ENCODE data around the gene MTHFR. TPM values are rescaled to one million over a fixed set of nuclear protein-coding genes. Genes with fewer than 3 reads are reported as not detected.

Gene MTHFR
- total RNA-seq, 1 experiment from 2014 or later = 22.6 TPM

DNA sequence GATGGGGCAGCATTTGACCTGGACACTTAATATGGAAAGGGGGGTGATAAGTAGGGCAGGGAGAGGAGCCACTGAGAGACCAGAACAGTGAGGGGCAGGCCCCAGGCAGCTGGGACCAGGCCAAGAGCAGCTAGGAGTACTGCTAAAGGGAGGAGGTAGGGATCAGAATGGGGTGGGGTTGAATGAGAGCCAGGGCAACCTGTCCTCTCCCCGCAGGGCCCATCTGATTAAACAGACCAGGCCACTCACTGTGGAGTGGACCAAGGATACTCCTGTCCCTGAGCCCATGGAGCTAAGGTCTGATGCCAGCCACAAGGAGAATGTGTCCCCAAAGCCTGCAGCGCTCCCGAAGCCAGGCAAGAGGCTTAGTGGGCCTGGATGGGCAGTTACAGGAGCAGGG lies 41.6 kb downstream of the MTHFR start:
- DNase-seq (ENCODE audit: low spot score) = no peak
- no peak for ATAC-seq
- Mint-ChIP-seq H3K27me3 (ENCODE audit: low read depth) (peaks cover 44% of the 10 kb centered on the region), H3K27ac (no peak overlapping the region), H3K4me3 (no peak overlapping the region), H3K9me3 (no peaks in the 10 kb centered on the region), H3K4me1 (peaks cover 10% of the 10 kb centered on the region), H3K36me3 (no peaks in the 10 kb centered on the region)
- ChIA-PET CTCF (interaction anchor here (7.1 kb wide), 1 partner anchor 20 kb away, joined by 41 read pairs; no protein-coding TSS in a partner anchor), POLR2A (no interaction called here)
- TF ChIP-seq KAT7 (CRISPR knock-in tag; IDR thresholded peaks at IDR 0.05; ENCODE audit: borderline replicate concordance) (no peak), FOXJ3 (CRISPR knock-in tag; IDR thresholded peaks at IDR 0.05; ENCODE audit: borderline replicate concordance) (no peak), IRF2 (CRISPR knock-in tag; IDR thresholded peaks at IDR 0.05; ENCODE audit: borderline replicate concordance, low read depth) (no peak), FOXK1 (CRISPR knock-in tag; IDR thresholded peaks at IDR 0.05) (no peak), TCF7 (CRISPR knock-in tag; IDR thresholded peaks at IDR 0.05; ENCODE audit: low read depth) (no peak), ZNF396 (CRISPR knock-in tag; IDR thresholded peaks at IDR 0.05; ENCODE audit: borderline replicate concordance) (no peak), ZNF317 (CRISPR knock-in tag; IDR thresholded peaks at IDR 0.05; ENCODE audit: borderline replicate concordance, low read depth) (no peak), MXD4 (CRISPR knock-in tag; IDR thresholded peaks at IDR 0.05; ENCODE audit: borderline replicate concordance) (no peak), PRRX2 (CRISPR knock-in tag; IDR thresholded peaks at IDR 0.05) (no peak), FOXP1 (CRISPR knock-in tag; IDR thresholded peaks at IDR 0.05; ENCODE audit: borderline replicate concordance) (no peak)
- TF ChIP-seq, protein P1, sequence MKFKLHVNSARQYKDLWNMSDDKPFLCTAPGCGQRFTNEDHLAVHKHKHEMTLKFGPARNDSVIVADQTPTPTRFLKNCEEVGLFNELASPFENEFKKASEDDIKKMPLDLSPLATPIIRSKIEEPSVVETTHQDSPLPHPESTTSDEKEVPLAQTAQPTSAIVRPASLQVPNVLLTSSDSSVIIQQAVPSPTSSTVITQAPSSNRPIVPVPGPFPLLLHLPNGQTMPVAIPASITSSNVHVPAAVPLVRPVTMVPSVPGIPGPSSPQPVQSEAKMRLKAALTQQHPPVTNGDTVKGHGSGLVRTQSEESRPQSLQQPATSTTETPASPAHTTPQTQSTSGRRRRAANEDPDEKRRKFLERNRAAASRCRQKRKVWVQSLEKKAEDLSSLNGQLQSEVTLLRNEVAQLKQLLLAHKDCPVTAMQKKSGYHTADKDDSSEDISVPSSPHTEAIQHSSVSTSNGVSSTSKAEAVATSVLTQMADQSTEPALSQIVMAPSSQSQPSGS (CRISPR knock-in tag; IDR thresholded peaks at IDR 0.05; ENCODE audit: borderline replicate concordance, low read depth) = no peak
- TF ChIP-seq, protein P2, sequence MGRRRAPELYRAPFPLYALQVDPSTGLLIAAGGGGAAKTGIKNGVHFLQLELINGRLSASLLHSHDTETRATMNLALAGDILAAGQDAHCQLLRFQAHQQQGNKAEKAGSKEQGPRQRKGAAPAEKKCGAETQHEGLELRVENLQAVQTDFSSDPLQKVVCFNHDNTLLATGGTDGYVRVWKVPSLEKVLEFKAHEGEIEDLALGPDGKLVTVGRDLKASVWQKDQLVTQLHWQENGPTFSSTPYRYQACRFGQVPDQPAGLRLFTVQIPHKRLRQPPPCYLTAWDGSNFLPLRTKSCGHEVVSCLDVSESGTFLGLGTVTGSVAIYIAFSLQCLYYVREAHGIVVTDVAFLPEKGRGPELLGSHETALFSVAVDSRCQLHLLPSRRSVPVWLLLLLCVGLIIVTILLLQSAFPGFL (CRISPR knock-in tag; IDR thresholded peaks at IDR 0.05; ENCODE audit: borderline replicate concordance) = no peak
- TF ChIP-seq, protein P3, sequence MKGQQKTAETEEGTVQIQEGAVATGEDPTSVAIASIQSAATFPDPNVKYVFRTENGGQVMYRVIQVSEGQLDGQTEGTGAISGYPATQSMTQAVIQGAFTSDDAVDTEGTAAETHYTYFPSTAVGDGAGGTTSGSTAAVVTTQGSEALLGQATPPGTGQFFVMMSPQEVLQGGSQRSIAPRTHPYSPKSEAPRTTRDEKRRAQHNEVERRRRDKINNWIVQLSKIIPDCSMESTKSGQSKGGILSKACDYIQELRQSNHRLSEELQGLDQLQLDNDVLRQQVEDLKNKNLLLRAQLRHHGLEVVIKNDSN (CRISPR knock-in tag; IDR thresholded peaks at IDR 0.05) = no peak

DNA sequence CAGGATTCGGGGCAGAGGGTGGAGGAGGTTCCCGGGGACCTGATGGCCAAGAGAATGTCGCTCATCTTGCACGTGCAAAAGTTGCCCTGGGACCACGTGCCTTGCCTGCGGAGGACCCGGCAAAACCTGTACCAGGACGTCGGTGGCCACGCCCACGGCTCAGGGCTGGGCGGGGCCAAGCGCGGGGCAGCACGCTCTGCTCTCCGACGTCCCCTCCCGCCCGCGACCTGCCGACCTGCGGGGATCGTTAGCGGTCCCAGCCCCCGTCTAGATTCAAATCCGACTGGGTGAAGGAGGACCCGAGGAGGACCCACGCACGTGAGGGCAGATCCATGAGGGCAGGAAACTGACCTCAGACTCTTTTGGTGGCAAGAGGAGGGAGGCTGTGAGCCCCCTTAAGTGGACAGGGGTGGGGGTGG lies 43.8 kb downstream of the MTHFR start, which contains the start of gene C1orf167:
TSS of gene C1orf167 (plus strand) at position 206 of the 419 bp plus-strand sequence. CDS start 2,208 bp downstream, outside the sequence.
- POLR2A ChIA-PET = interaction anchor here (0.9 kb wide), 1 partner anchor 98 kb away, joined by 3 read pairs; the partner anchor contains the start of gene FBXO6
- CTCF ChIA-PET = interaction anchor here (1.0 to 7.1 kb wide), 2 partner anchors 23 to 42 kb away, joined by 3 to 41 read pairs; no protein-coding TSS in a partner anchor
- DNase-seq (ENCODE audit: low spot score) = peak; percentile 73
- TF ChIP-seq, protein P4, sequence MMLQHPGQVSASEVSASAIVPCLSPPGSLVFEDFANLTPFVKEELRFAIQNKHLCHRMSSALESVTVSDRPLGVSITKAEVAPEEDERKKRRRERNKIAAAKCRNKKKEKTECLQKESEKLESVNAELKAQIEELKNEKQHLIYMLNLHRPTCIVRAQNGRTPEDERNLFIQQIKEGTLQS (CRISPR knock-in tag; conservative IDR thresholded peaks at IDR 0.05) = no peak
- TF ChIP-seq, protein P2 (CRISPR knock-in tag; IDR thresholded peaks at IDR 0.05; ENCODE audit: borderline replicate concordance) = no peak
- TF ChIP-seq, protein P5, sequence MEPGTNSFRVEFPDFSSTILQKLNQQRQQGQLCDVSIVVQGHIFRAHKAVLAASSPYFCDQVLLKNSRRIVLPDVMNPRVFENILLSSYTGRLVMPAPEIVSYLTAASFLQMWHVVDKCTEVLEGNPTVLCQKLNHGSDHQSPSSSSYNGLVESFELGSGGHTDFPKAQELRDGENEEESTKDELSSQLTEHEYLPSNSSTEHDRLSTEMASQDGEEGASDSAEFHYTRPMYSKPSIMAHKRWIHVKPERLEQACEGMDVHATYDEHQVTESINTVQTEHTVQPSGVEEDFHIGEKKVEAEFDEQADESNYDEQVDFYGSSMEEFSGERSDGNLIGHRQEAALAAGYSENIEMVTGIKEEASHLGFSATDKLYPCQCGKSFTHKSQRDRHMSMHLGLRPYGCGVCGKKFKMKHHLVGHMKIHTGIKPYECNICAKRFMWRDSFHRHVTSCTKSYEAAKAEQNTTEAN (CRISPR knock-in tag; IDR thresholded peaks at IDR 0.05) = peak; percentile 68; the same call in 1 of the 2 replicates
- TF ChIP-seq, protein P6, sequence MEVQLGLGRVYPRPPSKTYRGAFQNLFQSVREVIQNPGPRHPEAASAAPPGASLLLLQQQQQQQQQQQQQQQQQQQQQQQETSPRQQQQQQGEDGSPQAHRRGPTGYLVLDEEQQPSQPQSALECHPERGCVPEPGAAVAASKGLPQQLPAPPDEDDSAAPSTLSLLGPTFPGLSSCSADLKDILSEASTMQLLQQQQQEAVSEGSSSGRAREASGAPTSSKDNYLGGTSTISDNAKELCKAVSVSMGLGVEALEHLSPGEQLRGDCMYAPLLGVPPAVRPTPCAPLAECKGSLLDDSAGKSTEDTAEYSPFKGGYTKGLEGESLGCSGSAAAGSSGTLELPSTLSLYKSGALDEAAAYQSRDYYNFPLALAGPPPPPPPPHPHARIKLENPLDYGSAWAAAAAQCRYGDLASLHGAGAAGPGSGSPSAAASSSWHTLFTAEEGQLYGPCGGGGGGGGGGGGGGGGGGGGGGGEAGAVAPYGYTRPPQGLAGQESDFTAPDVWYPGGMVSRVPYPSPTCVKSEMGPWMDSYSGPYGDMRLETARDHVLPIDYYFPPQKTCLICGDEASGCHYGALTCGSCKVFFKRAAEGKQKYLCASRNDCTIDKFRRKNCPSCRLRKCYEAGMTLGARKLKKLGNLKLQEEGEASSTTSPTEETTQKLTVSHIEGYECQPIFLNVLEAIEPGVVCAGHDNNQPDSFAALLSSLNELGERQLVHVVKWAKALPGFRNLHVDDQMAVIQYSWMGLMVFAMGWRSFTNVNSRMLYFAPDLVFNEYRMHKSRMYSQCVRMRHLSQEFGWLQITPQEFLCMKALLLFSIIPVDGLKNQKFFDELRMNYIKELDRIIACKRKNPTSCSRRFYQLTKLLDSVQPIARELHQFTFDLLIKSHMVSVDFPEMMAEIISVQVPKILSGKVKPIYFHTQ (CRISPR knock-in tag; IDR thresholded peaks at IDR 0.05) = no peak
- TF ChIP-seq, protein P7, sequence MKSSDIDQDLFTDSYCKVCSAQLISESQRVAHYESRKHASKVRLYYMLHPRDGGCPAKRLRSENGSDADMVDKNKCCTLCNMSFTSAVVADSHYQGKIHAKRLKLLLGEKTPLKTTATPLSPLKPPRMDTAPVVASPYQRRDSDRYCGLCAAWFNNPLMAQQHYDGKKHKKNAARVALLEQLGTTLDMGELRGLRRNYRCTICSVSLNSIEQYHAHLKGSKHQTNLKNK (CRISPR knock-in tag; IDR thresholded peaks at IDR 0.05) = no peak
- TF ChIP-seq CBFB (CRISPR knock-in tag; IDR thresholded peaks at IDR 0.05; ENCODE audit: low read depth) (no peak), TCF7 (CRISPR knock-in tag; IDR thresholded peaks at IDR 0.05; ENCODE audit: low read depth) (peak; percentile 83; the same call in 1 of the 2 replicates), CREB1 (CRISPR knock-in tag; IDR thresholded peaks at IDR 0.05) (peak; percentile 91)
- TF ChIP-seq, protein P8, sequence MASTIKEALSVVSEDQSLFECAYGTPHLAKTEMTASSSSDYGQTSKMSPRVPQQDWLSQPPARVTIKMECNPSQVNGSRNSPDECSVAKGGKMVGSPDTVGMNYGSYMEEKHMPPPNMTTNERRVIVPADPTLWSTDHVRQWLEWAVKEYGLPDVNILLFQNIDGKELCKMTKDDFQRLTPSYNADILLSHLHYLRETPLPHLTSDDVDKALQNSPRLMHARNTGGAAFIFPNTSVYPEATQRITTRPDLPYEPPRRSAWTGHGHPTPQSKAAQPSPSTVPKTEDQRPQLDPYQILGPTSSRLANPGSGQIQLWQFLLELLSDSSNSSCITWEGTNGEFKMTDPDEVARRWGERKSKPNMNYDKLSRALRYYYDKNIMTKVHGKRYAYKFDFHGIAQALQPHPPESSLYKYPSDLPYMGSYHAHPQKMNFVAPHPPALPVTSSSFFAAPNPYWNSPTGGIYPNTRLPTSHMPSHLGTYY (CRISPR knock-in tag; IDR thresholded peaks at IDR 0.05) = no peak
- TF ChIP-seq, protein P9, sequence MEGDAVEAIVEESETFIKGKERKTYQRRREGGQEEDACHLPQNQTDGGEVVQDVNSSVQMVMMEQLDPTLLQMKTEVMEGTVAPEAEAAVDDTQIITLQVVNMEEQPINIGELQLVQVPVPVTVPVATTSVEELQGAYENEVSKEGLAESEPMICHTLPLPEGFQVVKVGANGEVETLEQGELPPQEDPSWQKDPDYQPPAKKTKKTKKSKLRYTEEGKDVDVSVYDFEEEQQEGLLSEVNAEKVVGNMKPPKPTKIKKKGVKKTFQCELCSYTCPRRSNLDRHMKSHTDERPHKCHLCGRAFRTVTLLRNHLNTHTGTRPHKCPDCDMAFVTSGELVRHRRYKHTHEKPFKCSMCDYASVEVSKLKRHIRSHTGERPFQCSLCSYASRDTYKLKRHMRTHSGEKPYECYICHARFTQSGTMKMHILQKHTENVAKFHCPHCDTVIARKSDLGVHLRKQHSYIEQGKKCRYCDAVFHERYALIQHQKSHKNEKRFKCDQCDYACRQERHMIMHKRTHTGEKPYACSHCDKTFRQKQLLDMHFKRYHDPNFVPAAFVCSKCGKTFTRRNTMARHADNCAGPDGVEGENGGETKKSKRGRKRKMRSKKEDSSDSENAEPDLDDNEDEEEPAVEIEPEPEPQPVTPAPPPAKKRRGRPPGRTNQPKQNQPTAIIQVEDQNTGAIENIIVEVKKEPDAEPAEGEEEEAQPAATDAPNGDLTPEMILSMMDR (IDR thresholded peaks at IDR 0.05) = no peak

More for the DNA sequence above, 43.8 kb downstream of the MTHFR start, which contains the start of gene C1orf167:
- Mint-ChIP-seq H3K27me3 (ENCODE audit: low read depth) (peaks cover 59% of the 10 kb centered on the region), H3K36me3 (peaks cover 3% of the 10 kb centered on the region), H3K9me3 (peaks cover 3% of the 10 kb centered on the region), H3K27ac (no peak within 1 kb of the TSS), H3K4me3 (peak within 1 kb of the TSS; percentile 56), H3K4me1 (peaks cover 10% of the 10 kb centered on the region)
- peak; percentile 87 for ATAC-seq

Measured in WTC11 (cell line).